ENCODE data around the gene TGFBR3.

DNA sequence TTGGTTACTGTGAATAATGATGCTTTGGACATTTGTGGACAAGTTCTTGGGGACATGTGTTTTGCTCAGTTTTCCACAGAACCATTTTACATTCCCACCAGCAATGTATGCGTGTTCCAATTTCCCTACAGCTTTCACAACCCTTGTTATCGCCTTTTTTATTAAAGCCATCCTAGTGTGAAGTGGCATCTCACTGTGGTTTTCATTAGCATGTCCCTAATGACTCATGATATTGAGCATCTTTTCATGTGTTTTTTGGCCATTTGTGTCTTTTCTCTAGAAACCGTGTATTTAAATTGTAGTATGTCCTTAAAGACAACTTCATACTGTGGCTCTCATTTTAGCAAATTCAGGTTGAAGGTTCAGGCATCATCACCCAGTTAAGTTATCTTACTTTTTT is 132.1 kb downstream of the TGFBR3 start:
- TF ChIP-seq, protein P1, sequence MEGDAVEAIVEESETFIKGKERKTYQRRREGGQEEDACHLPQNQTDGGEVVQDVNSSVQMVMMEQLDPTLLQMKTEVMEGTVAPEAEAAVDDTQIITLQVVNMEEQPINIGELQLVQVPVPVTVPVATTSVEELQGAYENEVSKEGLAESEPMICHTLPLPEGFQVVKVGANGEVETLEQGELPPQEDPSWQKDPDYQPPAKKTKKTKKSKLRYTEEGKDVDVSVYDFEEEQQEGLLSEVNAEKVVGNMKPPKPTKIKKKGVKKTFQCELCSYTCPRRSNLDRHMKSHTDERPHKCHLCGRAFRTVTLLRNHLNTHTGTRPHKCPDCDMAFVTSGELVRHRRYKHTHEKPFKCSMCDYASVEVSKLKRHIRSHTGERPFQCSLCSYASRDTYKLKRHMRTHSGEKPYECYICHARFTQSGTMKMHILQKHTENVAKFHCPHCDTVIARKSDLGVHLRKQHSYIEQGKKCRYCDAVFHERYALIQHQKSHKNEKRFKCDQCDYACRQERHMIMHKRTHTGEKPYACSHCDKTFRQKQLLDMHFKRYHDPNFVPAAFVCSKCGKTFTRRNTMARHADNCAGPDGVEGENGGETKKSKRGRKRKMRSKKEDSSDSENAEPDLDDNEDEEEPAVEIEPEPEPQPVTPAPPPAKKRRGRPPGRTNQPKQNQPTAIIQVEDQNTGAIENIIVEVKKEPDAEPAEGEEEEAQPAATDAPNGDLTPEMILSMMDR (IDR thresholded peaks at IDR 0.05; ENCODE audit: low read length), result no peak
- TF ChIP-seq EZH2 (IDR thresholded peaks at IDR 0.05; ENCODE audit: borderline replicate concordance, low read length), result no peak
